GM18909 (cell line): ENCODE data around the gene TMEM239.
"Not testable (repeated sequence)": the region's sequence is repeated elsewhere in the genome, so short reads cannot be mapped to it uniquely, and the experiment has no call there.

Experiments used
- ATAC-seq: cut with Tn5 transposase; IDR thresholded peaks from one replicate; pipeline ENCODE4 v1.9.1; 2021; ENCODE audit warnings: mild to moderate bottlenecking; ENCODE audit not compliant: unreplicated experiment, poor library complexity

Gene TMEM239

DNA sequence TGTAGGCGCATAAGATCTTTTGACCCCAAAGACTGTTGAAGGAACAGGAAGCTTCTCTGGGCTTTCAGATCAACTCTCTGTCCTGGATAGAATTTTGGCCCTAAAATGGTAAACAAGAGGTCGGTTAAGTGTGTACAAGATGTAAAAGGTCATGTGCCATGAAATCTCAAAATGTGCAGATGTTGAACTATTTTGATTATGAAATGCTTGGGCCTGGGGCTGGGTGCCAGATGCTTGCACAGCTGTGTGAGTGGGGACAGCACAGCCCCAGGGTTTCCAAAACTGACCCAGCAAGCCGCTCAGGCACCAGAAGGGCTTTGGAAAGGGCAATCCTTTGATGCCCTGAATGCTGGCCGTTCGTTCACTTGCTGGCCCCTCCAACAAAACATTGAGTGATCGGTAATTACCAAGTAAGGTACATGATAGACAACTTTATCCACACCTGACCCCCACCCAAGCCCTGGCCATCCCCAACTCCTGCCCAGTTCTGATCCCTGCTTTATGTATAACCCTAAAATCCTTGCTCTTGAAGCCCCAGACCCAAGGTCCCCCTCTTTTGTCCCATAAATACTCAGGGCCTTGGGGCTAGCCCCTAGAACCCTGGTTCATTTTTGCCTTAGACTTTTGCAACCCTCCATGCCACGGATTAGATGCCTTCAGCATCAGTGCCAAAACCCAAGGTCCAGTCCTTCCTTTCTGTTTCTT lies 1.9 kb downstream of the TMEM239 start:
- ATAC-seq = no peak

GRCh38 chr20:2820084-2820895 lies 4.1 kb downstream of the TMEM239 start:
- no peak for ATAC-seq

GRCh38 chr20:2820896-2821869 lies 5.0 kb downstream of the TMEM239 start:
- ATAC-seq = no peak

- no peak for ATAC-seq
These were observed 5.9 kb downstream of the TMEM239 start for GRCh38 chr20:2822073-2822472.

- ATAC-seq = no peak
These were observed 9.6 kb downstream of the TMEM239 start for GRCh38 chr20:2825761-2826160.

- no peak for ATAC-seq
These were observed 10.5 kb downstream of the TMEM239 start for GRCh38 chr20:2826655-2827054.

- ATAC-seq = no peak
These were observed 13.2 kb downstream of the TMEM239 start for GRCh38 chr20:2829376-2829775.

DNA sequence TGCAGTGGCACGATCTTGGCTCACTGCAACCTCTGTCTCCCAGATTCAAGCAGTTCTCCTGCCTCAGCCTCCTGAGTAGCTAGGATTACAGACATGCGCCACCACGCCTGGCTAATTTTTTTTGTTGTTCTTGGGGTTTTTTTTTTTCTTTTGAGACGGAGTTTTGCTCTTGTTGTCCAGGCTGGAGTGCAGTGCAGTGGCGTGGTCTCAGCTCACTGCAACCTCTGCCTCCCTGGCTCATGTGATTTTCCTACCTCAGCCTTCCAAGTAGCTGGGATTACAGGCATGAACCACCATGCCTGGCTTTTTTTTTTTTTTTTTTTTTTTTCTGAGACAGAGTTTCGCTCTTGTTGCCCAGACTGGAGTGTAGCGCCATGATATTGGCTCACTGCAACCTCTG lies 15.0 kb downstream of the TMEM239 start:
- not testable (repeated sequence) for ATAC-seq

DNA sequence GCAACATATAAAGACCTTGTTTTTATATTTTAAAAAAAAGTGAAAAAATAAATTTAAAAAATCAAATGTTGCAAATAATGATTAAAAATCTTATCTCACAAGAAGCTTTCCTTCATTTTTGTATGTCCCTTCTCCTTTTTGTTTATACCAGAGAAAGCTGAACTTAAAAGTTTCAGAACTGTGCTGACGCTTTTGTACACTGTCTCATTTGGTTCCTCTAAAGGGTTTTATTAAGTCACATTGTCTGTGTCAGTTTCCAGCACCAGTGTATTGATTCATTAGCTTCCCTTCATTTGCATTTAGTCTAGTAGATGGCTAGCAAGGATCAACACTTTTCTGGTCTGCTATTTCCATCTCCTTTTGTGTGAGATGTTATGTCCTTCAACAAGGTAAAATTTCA lies 17.6 kb downstream of the TMEM239 start:
- ATAC-seq = no peak

- no peak for ATAC-seq
These were observed 18.4 kb downstream of the TMEM239 start for GRCh38 chr20:2834401-2835110.

DNA sequence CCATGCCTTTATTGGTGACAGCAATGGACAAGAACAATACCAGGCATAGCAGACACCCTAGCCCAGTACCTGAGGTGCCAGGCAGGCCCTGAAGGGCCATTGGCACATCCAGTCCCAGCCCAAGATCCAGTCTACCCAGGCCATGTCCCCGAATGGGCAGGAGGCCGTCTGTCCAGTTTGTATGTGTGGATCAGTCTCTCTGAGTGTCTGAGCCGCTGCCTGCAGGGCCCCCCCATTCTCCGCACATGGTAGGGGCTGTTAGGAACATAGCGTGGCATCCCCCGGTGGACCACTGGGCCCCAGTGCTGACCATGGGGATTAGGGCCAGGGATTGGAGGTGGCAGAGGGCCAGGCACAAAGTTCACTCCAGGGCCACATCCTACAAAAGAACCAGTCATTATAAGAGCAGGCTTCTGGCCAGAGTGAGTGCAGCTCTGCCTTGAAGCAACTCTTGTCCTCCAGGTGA lies 19.2 kb downstream of the TMEM239 start:
- ATAC-seq = no peak

GRCh38 chr20:2836035-2836434 lies 19.9 kb downstream of the TMEM239 start:
- no peak for ATAC-seq

GRCh38 chr20:2837221-2837960 lies 21.2 kb downstream of the TMEM239 start:
- no peak for ATAC-seq

DNA sequence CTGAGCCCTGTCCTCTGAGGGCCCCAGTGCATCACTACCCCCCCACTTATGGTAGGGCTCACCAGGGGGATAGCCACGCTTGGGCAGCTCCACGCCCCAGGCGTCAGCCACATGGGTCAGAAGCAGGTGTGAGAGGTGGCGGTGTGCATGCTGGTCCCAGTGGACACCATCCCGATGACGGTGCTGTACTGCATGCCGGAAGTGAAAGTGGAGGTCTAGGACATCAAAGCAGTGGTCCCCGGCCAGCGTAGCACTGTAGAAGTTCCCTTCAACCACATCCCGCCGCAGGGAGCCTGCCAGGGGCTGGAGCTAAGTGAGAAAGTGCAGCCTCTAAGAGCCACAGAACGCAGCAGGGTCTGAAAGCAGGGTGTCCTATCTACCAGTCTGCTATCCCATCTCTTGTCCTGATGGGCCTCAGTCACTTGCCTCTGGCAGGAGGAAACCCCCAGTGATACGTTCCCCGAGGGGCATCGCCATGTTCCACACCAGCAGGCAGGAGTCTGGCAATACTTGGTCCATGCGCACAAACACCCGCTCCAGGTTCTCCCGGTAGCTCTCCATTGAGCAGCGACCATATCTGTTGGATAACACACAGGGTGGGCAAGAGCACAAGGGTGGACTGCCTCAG lies 22.1 kb downstream of the TMEM239 start:
- ATAC-seq = no peak

GRCh38 chr20:2838847-2839671 lies 22.9 kb downstream of the TMEM239 start:
- ATAC-seq = no peak

- ATAC-seq = no peak
These were observed 23.6 kb downstream of the TMEM239 start for GRCh38 chr20:2839732-2840137.

DNA sequence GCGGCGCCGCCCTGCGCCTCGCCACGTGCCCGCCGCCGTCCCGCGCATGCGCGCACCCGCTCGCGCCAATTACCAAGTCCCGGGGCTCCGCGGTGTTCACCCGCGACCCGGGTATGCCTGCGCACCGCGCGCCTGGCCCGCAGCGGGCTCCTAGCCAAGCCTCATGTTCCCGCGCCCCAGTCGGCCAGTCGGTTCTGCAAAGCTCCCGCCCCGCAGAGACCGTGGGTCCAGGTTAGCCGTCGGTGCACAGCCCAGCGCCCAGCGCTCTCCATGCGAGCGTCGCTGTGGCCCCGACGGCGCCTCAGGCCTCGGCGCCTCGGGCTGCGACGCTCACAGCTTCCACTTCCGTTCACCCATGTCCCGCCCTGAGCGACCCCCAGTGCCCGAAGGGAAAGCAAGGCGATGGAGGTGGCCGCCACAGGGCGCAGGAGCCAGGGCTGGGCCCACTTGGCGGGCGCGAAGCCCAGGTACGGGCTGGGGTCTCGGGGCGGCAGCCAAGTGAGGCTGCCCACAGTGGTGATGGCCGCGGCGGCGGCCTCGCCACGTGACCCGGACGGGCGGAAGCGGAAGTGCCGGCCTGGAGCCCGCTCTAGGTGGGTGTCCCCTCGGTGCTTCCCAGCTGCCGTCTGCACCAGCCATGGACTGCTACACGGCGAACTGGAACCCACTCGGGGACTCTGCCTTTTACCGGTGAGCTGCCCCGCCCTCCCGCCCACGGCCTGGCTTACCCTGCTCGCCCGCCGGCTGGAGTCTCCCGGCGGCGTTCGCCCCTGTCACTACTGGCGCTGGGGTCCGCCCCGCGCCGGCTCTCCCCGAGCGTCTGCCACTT lies 24.2 kb downstream of the TMEM239 start, which contains the start of the genes PCED1A and VPS16:
Gene PCED1A, minus strand, starts transcription at position 518 of the 829 bp plus-strand sequence. CDS start 743 bp downstream, outside the sequence.
Gene VPS16, plus strand, starts transcription at position 608 of the 829 bp plus-strand sequence. Its CDS starts 30 bp downstream, at position 638.
- peak; percentile 95 for ATAC-seq
